Stimulated activated CD8-positive, alpha-beta memory T cell treated with anti-CD3 and anti-CD28 coated beads, Interleukin-12 subunit alpha, Interleukin-12 subunit beta, amount 100 ng/mL, for 1 hour (primary cell): ENCODE measurements around the gene HTR3C.
"Not testable (repeated sequence)": the region's sequence is repeated elsewhere in the genome, so short reads cannot be mapped to it uniquely, and the experiment has no call there.

ENCODE experiments used
- DNase-seq: peaks from one replicate; pipeline ENCODE4 v3.0.0-alpha.2; 2020; ENCODE audit warnings: low read depth

HTR3C gene

DNA sequence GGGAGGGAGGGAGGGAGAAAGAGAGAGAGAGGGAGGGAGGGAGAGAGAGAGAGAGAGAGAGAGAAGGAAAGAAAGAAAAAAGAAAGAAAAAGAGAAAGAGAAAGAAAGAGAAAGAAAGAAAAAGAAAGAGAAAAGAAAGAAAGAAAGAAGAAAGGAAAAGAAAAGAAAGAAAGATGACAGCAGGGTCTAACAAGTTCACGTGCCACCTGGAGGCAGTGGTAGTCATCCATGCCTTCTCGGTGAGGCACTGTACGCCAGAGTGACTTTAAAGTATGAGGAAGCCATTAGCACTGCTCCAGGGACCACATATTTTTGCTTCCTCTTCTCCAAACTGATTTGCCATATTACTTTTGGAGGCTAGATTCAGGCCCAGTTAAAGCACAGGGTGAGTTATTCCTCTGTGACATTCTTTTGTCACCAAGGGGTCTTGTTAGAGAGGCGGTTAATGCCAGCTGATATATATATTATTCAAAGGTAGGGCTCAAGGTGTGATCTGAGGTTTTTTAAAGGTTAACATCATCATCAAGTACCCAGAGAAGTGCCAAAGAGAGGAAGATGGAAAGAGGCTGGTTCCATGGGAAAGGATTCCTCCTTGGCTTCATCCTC is 21.6 kb upstream of the HTR3C start, which contains the start of gene HTR3D:
HTR3D (plus strand) TSS at position 556 of the 606 bp plus-strand sequence; CDS start at position 556, 0 bp downstream.
- no peak for DNase-seq

DNA sequence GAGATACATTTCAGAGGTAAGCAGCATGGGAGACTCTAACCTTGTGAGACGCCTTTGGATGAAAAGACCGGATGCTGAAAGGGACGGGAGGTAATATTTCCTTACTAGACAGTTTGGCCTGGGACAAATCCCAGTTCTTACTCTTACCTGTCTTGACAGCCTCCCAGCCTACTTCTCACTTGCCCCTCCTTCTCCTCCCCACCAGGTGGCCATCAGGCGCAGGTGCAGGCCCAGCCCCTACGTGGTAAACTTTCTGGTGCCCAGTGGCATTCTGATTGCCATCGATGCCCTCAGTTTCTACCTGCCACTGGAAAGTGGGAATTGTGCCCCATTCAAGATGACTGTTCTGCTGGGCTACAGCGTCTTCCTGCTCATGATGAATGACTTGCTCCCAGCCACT is 15.0 kb upstream of the HTR3C start:
- DNase-seq: no peak

DNA sequence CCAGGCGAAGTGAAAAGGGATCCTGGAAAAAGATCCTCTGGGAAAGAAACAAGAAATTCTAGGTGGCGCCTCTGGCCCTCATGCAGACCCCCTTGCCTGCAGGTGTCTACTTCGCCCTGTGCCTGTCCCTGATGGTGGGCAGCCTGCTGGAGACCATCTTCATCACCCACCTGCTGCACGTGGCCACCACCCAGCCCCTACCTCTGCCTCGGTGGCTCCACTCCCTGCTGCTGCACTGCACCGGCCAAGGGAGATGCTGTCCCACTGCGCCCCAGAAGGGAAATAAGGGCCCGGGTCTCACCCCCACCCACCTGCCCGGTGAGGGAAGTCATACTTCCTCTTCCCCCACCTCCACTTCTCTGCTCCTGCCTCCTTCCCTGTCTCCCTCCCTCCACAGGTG is 14.5 kb upstream of the HTR3C start:
- DNase-seq: not testable (repeated sequence)

DNA sequence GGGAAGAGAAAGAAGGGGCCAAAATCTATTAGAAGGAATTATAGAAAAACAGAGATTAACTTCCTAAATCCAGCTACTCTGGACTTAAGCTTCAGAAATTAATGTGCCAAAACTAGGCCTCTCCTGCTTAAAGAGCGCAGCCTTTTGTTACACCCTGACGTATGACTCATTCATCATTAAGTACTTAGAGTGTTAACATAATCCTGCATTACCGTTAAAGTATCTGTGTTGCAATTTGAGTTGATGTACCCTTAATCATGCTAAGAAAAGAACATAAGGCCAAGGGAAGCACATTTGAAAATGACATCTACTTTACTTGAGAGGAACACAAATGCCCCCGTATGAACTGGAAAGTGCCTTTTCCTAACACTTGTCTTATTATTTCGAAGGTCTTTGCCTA is 13.4 kb upstream of the HTR3C start:
- no peak for DNase-seq

DNA sequence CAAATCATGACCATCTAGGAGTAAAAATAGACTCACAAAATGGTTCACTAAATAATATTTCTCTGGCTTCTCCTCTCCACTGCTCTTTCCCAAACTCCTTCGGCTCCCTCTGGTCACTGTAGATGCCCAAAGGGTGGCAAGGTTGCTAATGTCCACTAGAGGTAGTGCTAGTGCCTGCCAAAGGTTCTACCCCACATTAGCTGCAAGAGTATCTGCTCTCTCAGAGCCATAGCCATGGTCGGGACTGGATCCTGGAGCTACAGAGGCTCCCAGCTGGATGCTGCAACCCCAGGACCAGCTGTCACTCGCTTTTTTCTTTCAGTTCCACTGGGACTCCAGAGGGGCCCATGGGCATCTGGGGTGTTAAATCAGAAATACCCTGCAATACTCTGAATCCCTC is 12.8 kb upstream of the HTR3C start:
- DNase-seq: no peak

DNA sequence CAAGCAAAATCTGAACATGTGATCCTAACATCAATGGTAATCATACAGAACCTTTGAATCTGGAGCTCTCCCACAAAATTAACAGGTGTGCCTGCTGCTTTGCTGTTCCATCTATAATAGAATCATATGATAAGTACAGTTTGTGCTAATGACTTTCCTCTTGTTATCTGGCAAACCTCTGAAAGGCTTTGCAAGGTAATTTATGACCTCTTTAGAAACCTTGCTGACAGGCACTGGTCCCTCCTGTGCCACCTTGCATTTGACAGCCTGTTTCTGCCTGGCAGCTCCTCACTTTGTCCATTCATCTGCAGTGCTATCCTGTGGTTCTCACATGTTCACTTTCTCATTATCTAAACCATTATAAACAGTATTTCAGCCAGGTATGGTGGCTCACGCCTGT is 10.2 kb upstream of the HTR3C start:
- no peak for DNase-seq

DNA sequence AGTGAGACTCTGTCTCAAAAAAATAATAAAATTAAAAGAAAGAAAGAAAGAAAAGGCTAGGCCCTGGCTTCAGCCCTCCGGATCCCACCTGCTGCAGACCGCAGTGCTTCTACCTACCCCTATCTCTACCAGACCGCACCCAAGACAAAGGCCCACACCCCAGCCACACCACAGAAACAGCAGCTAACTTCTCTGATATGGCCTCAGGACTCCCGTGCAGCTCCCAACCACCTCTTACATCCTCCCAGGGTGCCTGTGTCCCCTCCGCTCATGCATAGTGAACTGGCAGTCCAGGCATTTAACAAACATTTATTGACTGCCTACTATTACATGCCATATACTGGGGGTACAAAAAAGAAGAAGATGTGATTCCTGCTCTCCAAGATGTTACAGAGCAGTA is 6.9 kb upstream of the HTR3C start:
- no peak for DNase-seq

DNA sequence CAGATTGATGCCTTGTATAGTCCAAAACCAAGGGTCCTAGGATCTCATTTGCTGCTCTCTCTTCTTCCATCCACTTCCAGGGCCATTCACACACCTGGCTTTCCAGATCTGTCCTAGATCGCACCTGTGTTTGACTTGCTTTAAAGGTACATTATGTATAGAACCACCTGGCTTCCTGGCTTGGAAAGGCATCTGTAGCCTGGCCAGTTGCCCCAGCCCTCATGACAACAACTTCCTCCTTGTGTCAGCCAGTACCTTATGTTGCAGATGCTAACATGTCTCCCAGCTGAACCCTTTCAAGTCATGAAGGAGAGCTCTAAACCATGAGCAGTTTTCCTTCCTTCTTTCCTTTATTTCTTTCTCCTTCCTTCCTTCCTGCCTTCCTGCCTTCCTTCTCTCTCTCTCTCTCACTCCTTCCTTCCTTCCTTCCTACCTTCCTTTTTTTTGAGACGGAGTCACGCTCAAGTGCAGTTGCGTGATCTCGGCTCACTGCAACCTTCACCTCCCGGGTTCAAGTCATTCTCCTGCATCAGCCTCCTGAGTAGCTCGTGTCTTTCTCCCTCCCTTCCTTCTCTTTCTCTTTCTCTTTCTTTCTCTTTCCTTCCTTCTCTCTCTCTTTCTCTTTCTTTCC is 2.5 kb upstream of the HTR3C start:
- no peak for DNase-seq

DNA sequence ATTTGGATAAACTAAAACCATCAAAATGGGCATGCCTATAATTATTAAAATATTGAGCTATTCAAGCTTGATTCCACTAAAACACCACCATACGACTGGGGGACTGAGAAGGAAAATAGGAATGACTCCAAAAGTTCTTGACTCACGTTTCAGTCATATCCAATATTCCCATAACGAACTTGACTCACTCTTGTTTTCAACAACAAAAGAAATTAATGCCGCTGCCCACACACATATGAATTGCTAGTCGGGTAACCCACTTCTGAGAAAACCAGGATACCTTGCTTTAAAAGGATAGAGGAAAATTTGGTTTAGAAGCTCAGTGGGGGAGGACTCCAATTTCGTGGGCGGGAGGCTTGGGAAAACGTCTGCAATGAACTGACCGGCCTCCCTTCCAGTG is 5.2 kb downstream of the HTR3C start:
- DNase-seq: no peak

DNA sequence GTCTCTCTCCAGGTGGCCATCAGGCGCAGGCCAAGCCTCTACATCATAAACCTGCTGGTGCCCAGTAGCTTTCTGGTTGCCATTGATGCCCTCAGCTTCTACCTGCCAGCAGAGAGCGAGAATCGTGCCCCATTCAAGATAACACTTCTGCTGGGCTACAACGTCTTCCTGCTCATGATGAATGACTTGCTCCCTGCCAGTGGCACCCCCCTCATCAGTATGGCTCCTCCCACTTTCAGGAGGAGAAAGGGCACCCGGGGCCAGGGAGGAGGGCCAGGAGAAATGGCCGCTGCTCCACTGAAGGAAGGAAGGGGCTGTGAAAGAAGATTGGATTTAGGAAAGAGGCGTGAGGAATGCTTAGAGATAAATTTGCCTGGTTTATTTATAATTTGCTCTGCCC is 6.6 kb downstream of the HTR3C start:
- no peak for DNase-seq

DNA sequence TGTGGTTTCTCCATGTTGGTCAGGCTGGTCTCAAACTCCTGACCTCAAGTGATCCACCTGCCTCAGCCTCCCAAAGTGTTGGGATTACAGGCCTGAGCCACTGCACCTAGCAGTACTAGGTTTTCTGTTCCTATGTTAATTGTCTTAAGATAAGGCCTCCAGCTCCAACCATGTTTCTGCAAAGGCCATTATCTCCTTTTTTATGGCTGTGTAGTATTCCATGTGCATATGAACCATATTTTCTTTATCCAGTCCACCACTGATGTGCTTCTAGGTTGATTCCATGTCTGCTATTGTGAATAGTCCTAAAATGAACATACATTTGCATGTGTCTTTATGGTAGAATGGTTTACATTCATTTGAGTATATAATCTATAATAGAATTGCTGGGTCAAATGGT is 9.8 kb downstream of the HTR3C start:
- no peak for DNase-seq

DNA sequence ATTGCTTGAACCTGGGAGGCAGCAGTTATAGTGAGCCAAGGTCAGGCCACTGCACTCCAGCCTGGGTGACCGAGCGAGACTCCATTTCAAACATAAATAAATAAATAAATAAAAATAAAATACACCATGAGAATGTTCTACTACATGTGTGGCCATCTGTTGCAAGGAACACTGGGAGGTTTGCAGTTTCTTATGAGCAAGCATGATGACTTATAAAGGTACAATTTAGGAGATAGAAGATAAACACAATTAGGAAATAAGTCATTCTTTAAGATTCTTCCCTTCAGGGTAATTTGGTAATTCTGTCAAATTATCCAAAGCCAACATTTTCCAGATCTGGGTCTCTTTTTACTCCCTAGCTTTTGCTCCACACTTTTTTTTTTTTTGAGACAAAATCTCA is 13.4 kb downstream of the HTR3C start:
- no peak for DNase-seq

DNA sequence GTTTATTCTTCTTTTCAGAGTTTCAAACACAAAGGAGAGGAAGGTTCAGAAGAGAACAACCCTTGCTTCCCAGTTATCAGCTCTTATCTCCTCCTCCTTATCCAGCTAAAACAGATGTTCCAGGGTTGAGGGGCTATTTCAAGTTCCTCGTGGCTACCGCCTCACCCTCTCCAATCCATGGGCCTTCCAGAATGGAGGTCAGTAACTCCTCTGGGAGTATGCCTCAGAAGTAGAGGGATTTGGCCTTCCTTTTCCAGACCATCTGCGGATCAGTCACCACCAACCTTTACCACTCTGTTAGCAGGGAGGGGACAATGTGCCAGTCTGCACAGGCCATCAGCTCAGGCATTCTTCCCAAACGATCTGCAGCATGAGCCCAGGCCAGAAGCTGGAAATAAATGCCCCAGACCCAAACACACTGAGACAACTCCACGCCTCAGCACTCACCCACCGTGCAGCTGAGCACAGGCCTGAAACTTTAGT is 14.8 kb downstream of the HTR3C start:
- no peak for DNase-seq

DNA sequence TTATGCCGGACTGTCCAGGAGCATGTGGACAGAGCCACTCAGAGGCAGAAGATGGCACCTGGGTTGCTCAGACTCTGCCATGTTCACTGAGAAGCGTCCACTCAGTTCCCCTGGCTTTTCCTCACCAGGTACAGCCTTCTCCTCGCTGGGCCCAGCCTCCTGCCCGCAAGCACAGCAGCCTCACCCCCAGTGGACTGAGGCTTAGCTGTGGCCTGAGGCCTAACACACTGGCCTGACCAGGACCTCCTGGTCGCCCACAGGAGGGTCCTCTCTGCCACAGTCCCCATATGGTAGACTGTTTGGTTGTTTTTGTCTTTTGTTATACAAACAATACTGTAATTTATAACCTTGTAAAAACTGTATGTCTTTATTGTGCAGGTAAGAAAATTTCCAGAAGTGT is 15.5 kb downstream of the HTR3C start:
- no peak for DNase-seq

DNA sequence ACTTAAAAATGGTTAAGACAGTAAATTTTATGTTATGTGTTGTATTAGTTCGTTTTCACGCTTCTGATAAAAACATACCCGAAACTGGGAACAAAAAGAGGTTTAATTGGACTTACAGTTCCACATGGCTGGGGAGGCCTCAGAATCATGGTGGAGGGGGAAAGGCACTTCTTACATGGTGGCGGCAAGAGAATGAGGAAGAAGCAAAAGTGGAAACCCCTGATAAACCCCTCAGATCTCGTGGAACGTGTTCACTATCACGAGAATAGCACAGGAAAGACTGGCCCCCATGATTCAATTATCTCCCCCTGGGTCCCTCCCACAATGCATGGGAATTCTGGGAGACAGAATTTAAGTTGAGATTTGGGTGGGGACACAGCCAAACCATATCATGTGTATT is 18.3 kb downstream of the HTR3C start:
- not testable (repeated sequence) for DNase-seq

DNA sequence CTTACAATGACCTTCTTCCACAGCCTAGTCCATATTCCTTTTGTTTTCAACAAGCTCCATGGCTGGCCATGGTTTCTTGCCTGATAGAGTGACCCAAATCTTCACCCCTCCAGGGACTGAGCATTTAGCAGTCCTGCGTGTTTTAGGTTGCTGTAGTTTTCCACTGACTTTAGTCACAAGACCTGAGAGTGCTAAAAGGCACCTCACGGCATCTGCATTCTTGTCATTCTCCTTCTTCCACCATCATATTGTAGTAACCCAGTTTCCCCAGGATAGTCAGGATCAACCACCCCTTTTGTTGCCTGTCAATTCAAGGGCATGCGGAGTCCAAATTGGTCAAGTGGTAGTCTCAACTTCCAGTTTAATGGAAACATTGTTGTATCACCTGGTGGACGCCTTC is 20.8 kb downstream of the HTR3C start:
- DNase-seq: no peak

DNA sequence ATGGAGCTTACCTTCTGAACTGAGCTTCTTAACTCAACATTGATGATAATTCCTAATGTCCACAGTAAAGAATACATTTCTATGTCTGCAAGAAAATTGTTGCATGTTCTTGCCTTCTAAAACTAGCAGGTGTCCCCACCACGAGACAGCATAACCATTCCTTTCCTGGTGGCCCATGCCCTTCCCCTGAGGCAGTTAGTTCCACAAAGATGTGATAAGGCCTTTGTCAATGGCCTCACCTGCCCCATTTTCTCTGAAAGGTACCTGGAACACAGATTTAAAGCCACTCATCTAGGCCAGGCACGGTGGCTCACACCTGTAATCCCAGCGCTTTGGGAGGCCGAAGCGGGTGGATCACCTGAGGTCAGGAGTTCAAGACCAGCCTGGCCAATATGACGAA is 23.1 kb downstream of the HTR3C start:
- no peak for DNase-seq

DNA sequence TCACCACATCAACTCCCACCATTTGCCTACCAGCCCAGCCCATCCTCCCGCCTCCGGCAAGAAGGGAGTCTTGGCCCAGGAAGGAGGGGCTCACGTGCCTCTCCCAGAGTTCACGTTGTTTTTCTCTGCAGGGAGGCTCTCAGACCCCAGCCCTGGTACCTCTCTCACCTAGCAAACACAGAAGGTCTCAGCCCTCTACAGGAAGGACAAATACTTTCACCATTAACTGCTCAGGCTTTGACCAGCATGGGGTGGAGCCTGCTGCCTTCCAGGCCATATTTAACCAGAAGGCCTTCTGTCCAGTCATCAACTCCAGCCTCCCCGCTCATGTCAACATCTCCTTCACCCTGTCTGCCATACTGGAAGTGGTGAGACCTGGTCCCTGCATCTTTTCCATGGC is 25.0 kb downstream of the HTR3C start:
- DNase-seq: no peak

DNA sequence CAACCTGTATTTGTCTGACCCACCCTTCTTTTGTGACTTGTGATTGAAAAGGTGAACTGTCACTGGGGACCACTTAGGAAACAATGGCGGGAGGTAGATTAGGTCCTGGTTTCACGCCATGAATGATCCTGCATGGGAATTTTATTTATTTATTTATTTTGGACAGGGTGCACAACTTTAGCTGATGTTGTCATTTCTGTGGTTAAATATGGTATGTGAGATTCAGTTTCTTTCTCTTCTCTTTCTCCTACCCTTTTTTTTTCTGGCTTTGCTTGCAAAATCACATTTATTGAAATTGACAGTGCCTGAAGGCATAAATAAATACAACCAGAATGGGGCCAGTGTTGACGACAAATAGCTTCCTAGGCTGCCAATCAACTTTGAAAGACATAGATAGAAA is 26.0 kb downstream of the HTR3C start:
- DNase-seq: no peak

DNA sequence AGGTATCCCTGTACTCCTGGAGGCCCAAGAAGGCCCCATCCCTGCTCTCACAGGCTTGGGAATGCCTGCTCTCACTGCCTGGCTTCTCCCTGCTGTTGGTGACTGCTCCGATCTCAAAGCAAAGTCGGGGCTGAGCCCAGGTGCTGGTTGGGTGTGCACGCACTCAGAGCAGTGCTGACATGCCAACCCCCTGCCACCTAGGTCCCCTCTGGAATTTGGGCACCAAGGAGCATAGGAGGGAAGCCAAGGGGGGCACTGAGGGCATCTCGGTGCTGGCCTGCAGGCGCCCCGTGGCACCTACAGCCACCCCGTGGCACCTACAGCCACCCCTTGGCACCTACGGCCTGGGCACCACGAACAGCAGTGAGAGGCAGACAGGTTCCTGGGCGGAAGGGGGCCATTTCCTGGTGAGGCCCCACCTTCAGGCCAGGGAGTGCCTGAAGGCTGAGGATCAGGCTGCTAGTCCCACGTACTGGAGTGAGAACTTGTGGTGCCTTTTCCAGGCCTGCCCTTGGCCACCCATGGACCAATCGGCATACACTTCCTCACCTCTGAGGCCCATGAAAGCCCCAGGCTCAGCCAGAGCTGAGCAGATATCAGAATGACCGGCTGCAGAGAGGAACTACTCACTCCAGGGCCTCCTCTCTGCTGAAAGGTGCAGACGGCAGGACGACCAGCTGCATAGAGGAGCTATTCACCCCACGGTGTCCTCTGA is 28.4 kb downstream of the HTR3C start:
- DNase-seq: no peak

DNA sequence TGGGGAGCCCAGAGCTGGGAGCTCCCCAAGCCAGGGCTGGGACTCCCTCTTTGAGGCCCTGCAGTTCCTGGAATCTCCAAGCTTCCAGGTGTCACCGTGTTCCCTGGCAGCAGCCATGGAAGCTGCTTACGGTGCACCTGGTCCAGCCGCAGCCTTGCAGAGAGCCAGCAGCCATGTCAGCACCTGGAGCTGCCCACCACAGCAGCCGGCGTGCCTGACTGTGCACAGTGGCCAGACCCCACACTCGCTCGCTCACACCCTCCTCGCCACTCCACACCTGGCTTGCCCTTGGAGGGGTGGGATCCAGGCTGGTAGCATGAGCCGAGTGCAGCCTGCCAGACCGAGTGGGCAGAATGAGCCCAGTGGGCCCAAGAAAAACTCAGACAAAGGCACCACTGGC is 29.2 kb downstream of the HTR3C start:
- no peak for DNase-seq

DNA sequence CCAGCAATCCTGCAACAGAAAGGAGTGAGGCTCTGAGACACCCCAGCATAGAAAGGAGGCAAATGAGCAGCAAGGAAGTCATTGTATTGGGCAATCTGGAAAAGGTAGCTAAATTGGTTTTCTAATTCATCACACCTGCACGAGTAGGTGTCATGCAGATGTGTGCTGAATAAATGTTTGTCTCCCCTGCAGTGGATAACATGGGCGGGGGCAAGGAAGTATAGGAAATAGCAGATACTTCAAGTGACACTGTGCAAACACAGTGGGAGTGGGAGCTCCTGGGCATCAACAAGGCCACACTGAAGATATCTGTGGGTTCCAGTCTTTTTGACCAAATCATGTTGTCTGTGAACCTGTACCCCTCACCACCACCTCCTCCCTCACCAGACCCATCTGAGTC is 29.6 kb downstream of the HTR3C start:
- no peak for DNase-seq

DNA sequence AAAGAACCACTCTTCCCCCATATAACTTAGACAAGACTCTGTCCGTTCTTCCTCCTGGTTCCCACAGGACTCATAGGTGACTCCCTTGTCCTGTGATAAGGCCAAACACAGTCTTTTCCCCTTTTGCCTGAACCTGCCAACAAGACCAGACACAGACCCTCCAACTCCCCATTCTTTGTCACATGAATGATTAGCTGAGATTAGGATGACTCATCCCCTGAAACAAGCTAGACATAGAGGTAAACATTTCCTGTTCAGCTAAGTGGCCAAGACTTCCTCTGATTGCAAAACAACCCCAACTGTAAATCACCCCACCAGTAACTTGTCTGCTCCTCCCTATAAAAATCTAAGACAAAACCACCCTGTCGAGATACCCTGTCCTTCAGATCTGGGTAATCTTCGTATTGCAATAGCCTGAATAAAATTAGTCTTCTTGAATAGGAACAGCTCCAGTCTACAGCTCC is 32.6 kb downstream of the HTR3C start:
- no peak for DNase-seq
